GM13976 (cell line): ENCODE data around the gene VGLL4.

Source experiments
- DNase-seq: peaks from one replicate; pipeline ENCODE4 v3.0.0; 2012; ENCODE audit warnings: low spot score
- in situ Hi-C: fragments of 300-500 bp; cut with MboI; formaldehyde crosslinking; loops from one replicate; pipeline ENCODE4 v1.12.0; 2022; ENCODE audit warnings: low sequenced_read_pairs, mixed read lengths, inconsistent platforms; ENCODE audit not compliant: unreplicated experiment
- TF ChIP-seq, protein P1 (sequence below): IDR thresholded peaks from 2 replicates; pipeline ENCODE4 v1.5.1; 2012; ENCODE audit warnings: borderline replicate concordance, mild to moderate bottlenecking; ENCODE audit not compliant: insufficient read depth; ENCODE audit errors: extremely low read depth, missing control alignments, control extremely low read depth

VGLL4 gene

GRCh38 chr3:11509173-11510000 lies 134.3 kb downstream of the VGLL4 start:
- no peak for DNase-seq
- in situ Hi-C loops = no loop called here
- TF ChIP-seq, protein P1, sequence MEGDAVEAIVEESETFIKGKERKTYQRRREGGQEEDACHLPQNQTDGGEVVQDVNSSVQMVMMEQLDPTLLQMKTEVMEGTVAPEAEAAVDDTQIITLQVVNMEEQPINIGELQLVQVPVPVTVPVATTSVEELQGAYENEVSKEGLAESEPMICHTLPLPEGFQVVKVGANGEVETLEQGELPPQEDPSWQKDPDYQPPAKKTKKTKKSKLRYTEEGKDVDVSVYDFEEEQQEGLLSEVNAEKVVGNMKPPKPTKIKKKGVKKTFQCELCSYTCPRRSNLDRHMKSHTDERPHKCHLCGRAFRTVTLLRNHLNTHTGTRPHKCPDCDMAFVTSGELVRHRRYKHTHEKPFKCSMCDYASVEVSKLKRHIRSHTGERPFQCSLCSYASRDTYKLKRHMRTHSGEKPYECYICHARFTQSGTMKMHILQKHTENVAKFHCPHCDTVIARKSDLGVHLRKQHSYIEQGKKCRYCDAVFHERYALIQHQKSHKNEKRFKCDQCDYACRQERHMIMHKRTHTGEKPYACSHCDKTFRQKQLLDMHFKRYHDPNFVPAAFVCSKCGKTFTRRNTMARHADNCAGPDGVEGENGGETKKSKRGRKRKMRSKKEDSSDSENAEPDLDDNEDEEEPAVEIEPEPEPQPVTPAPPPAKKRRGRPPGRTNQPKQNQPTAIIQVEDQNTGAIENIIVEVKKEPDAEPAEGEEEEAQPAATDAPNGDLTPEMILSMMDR = no peak

DNA sequence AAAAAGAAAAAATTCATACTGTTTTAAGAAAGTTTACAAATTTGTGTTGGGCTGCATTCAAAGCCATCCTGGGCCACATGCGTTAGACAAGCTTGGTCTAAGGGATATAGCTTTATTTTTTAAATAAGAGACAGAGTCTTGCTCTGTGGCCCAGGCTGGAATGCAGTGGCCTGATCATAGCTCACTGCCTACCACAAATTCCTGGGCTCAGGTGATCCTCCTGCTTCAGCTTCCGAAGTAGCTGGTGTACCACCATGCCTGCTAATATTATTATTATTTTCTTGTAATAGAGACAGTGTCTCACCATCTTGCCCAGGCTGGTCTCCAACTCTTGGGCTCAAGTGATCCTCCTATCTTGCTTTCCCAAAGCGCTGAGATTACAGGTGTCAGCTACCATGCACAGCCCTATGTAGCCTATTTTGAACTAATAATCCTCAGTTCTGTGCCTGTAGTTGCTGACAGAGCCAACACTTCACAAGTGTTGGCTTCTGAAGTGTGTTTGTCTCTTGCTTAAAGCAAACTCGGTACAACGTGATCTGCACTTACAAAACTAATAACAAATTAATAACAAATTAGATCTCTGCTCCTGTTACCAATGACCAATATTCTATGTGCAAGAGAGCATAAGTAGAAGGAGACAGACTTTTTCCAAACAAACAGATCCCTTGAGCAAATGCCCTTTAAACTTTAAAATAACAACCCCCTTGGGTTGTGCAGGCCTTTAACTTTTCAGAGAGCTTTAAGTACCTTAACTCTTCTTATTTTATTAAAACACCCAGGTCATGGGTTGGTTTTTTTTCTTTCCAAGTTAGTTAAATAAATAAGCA lies 135.2 kb downstream of the VGLL4 start:
- TF ChIP-seq, protein P1 = no peak
- in situ Hi-C loops = no loop called here
- no peak for DNase-seq

DNA sequence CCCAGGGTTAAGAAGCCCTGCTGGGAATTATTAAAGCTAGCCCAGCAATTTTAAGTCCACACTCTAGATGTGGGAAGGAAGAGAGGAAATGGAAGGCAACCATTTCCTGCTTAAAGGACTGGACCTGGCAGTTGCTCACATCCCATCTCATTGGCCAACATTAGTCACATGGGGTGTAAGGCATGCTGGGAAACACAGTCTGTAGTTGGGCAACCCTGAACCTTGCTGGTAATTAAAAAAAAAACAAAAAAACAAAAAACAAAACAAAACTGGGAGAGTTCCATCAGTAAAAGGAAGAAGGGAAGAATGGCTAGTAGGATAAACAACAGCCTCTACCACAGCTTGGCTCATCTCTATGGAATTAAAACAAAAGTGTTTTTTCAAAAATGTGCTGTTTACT lies 136.0 kb downstream of the VGLL4 start:
- no peak for DNase-seq
- in situ Hi-C loops = no loop called here
- TF ChIP-seq, protein P1 = no peak
